Stimulated activated CD4-positive, alpha-beta T cell treated with anti-CD3 and anti-CD28 coated beads, TNF-alpha, amount 100 ng/mL, for 1 hour (primary cell): ENCODE measurements around the gene WLS.
"Not testable (repeated sequence)": the region's sequence is repeated elsewhere in the genome, so short reads cannot be mapped to it uniquely, and the experiment has no call there.

Experiments used
- DNase-seq, 3 donors: peaks; one replicate each; pipeline ENCODE4 v3.0.0-alpha.2; 2020; ENCODE audit warnings: low read depth in 3 of 3, low spot score in 1 of 3

WLS gene

GRCh38 chr1:68232289-68233148, at the start of gene WLS:
Gene WLS (minus strand): TSS chr1:68232523. CDS start chr1:68232299, 224 bp downstream.
- no peak for DNase-seq

GRCh38 chr1:68280286-68280685, 48.0 kb upstream of the WLS start:
- no peak for DNase-seq

- DNase-seq, result no peak
Observed at GRCh38 chr1:68279846-68280245, 47.5 kb upstream of the WLS start.

GRCh38 chr1:68278221-68278620, 45.9 kb upstream of the WLS start:
- DNase-seq, result no peak

GRCh38 chr1:68276448-68276847, 44.1 kb upstream of the WLS start:
- no peak for DNase-seq

GRCh38 chr1:68273530-68273929, 41.2 kb upstream of the WLS start:
- DNase-seq, result no peak

DNA sequence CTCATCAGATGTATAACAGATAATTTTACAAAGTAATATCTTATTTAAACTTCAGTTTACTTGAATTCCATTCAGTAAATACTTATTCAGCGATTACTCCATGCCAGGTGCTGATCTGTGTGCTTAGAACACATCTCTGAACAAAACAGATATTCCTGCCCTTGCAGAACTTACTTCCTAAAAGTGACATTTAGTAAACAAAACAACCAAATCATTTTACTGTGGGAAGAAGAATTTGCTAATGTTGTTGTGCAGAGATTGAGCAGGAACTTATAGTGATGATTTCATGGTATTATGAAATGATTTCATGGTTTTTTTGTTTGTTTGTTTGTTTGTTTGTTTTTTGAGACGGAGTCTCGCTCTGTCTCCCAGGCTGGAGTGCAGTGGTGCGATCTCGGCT, 39.3 kb upstream of the WLS start:
- DNase-seq, result no peak

GRCh38 chr1:68270951-68271350, 38.6 kb upstream of the WLS start:
- DNase-seq, result no peak

DNA sequence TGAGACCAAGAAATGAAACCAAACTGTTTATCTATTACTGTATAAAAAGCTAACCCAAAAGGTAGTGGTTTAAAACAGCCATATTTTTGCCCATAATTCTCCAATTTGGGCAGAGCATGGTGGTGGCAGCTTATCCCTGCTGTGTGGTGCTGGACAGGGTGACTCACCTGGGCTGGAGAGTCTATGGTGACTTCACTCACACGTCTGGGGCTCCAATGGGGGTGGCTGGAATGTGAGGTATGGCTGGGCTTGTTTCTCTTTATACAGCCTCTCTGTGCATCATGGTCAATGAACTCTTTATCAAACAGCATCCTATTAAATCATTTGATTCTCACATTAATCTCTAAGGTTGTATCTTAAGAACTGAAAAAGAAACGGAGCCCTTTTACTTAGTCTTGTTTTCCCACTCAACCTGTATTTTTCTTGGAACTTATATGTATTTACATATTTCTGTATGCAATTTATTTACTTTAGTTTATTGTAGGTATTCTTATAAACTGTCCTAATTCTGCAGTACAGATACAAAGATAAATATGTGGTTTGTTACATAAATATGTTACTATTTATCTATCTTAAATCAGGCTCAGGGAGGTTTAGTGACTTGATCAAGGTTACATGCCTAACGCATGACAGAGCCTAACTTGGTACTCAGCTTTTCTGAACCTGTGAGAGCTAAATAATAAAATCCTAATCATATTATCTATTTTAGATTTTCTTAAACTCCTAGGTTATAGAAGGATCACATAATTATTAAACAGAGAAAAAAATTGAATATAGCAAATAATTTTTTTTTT, 37.5 kb upstream of the WLS start:
- DNase-seq, result no peak

DNA sequence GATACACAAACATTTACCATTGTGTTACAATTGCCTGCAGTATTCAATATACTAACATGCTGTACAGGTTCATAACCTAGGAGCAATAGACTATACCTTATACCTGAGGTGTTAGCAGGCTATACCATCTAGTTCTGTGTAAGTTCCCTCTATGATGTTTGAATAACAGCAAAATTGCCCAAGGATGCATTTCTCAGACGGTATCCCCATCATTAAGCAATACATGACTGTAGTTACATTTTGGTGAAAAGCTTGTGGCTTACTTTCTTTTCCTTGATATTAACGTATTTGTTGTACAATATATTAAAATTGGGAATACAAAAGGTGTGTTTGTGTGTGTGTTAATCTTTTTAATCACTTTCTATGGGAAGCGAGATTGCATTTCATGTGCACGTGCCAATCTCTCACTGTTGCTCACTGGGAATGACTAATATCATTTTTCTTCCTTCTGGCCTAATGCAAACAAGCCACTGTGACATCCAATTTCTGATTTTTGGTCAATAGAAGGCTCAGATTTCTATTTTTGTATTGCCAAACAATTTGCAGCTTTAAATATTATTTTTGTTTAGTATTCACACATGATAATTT, 36.7 kb upstream of the WLS start:
- DNase-seq, result no peak

GRCh38 chr1:68256824-68257223, 24.5 kb upstream of the WLS start:
- DNase-seq, result not testable (repeated sequence)

- DNase-seq, result no peak
Observed at GRCh38 chr1:68255301-68255700, 23.0 kb upstream of the WLS start.

DNA sequence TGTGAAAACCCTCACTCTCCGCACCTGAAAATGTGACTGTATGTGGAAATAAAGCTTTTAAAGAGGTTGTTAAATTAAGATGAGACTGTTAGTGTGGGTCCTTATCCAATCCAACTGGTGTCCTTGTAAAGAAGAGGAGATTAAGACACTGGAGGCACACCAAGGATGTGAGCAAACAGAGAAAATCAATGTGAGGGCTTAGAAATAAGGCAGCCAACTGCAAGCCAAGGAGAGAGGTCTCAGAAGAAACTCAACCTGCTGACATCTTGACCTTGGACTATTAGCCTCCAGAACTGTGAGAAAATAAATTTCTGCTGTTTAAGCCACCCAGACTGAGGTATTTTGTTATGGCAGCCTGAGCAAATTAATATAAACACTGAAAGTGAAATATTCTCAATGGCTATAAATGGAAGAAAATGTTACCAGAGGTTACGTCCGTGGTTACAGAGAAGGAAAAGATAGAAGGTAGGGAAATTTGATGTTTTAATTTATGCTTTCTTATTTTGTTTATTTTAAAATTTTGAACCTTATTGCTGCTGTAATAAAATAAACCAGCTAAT, 22.4 kb upstream of the WLS start:
- no peak for DNase-seq

DNA sequence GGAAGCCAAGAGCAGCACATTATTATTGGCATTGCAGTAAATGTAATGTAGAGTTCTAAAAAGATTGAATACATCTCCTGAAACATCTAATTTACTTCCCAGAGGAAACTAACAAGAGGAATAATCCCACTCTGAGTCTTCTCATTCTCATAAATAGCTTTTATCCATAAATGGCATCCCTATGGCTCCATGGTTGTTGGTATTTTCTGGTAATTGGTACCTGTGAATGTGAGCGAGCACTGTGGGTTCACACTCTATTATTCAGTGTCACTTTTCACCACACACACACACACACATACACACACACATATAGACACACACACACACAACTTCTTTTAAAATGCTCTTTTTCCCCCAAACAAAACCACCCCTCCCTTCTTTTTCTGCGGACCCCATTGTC, 4.7 kb upstream of the WLS start:
- DNase-seq, result no peak

DNA sequence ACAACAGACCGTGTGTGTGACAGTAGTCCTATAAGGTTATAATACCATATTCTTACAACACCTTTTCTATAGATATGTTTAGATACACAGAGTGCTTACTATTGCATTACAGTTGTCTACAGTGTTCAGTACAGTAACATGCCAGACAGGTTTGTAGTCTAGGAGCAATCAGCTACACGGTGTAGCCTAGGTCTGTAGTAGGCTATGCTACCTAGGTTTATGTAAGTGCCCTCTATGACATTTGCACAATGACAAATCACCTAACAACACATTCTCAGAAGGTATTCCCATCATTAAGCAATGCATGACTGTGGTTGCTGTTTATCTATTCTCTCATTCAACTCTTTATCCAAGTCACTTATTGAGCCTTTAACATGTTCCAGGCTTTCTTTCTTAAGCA, 1.8 kb upstream of the WLS start:
- DNase-seq, result no peak

- DNase-seq, result no peak
Observed at GRCh38 chr1:68233202-68233601, 879 bp upstream of the WLS start.

GRCh38 chr1:68231627-68232288, 565 bp downstream of the WLS start:
- DNase-seq, result no peak

- no peak for DNase-seq
Observed at GRCh38 chr1:68230901-68231626, 1.3 kb downstream of the WLS start.

GRCh38 chr1:68230484-68230802, 1.9 kb downstream of the WLS start:
- no peak for DNase-seq

GRCh38 chr1:68229650-68230483, 2.5 kb downstream of the WLS start:
- no peak for DNase-seq
